Neural progenitor cell (in vitro differentiated cells): ENCODE measurements around the gene NUP210. TPM values are rescaled to one million over a fixed set of nuclear protein-coding genes. Genes with fewer than 3 reads are reported as not detected.

Experiments used
- DNase-seq: peaks from one replicate; pipeline ENCODE4 v3.0.0-alpha.2; 2016; ENCODE audit warnings: low spot score
- H2AFZ ChIP-seq: fragments of 200-600 bp; sonication (generic); replicated peaks from 2 replicates; pipeline ENCODE4 v1.6.1; 2016; ENCODE audit warnings: antibody characterized with exemption
- H3F3A ChIP-seq: fragments of 200-600 bp; sonication (generic); 2 replicates; pipeline ENCODE4 v1.6.1; 2016; ENCODE audit warnings: antibody characterized with exemption, low read depth
- H3K27ac ChIP-seq: fragments of 200-600 bp; sonication (generic); 2 replicates; pipeline ENCODE4 v1.5.1; 2016; ENCODE audit warnings: mild to moderate bottlenecking
- H3K27me3 ChIP-seq: fragments of 200-600 bp; sonication (generic); 2 replicates; pipeline ENCODE4 v1.6.1; 2016; ENCODE audit warnings: mild to moderate bottlenecking, moderate library complexity
- H3K36me3 ChIP-seq: fragments of 200-600 bp; sonication (generic); 2 replicates; pipeline ENCODE4 v1.5.1; 2016
- H3K4me1 ChIP-seq: fragments of 200-600 bp; sonication (generic); 2 replicates; pipeline ENCODE4 v1.6.1; 2016; ENCODE audit warnings: mixed run types
- H3K4me2 ChIP-seq: fragments of 200-600 bp; sonication (generic); 2 replicates; pipeline ENCODE4 v1.6.1; 2016
- H3K4me3 ChIP-seq: fragments of 200-600 bp; sonication (generic); 2 replicates; pipeline ENCODE4 v1.5.1; 2016
- H3K79me2 ChIP-seq: fragments of 200-600 bp; sonication (generic); 2 replicates; pipeline ENCODE4 v1.6.1; 2016; ENCODE audit warnings: low read depth
- H3K9ac ChIP-seq: fragments of 200-600 bp; sonication (generic); 2 replicates; pipeline ENCODE4 v1.6.1; 2016
- H3K9me3 ChIP-seq: fragments of 200-600 bp; sonication (generic); 2 replicates; pipeline ENCODE4 v1.5.1; 2016; ENCODE audit warnings: low read depth
- H4K20me1 ChIP-seq: fragments of 200-600 bp; sonication (generic); 2 replicates; pipeline ENCODE4 v1.6.1; 2016; ENCODE audit warnings: low read depth
- H3K27ac Mint-ChIP-seq: 3 replicates; pipeline ENCODE4 v1.8.0; 2021; ENCODE audit warnings: mixed read lengths
- H3K27me3 Mint-ChIP-seq: 2 replicates; pipeline ENCODE4 v1.8.0; 2022; ENCODE audit warnings: low read depth, mild to moderate bottlenecking, inconsistent platforms, moderate library complexity, mixed read lengths; ENCODE audit not compliant: insufficient read depth
- H3K36me3 Mint-ChIP-seq: 3 replicates; pipeline ENCODE4 v1.8.0; 2021; ENCODE audit warnings: mixed read lengths
- H3K4me1 Mint-ChIP-seq: 3 replicates; pipeline ENCODE4 v1.8.0; 2021; ENCODE audit warnings: mixed read lengths
- H3K4me3 Mint-ChIP-seq: 3 replicates; pipeline ENCODE4 v1.8.0; 2021; ENCODE audit warnings: mild to moderate bottlenecking, moderate library complexity, mixed read lengths
- H3K9me3 Mint-ChIP-seq: 3 replicates; pipeline ENCODE4 v1.8.0; 2020; ENCODE audit warnings: mixed read lengths
- EZH2 ChIP-seq: fragments of 200-600 bp; sonication (generic); IDR thresholded peaks from 2 replicates; pipeline ENCODE4 v1.6.1; 2017; ENCODE audit warnings: antibody characterized with exemption, mild to moderate bottlenecking, moderate library complexity
- EZH2phosphoT487 ChIP-seq: fragments of 200-600 bp; sonication (generic); IDR thresholded peaks from 2 replicates; pipeline ENCODE4 v1.6.1; 2017; ENCODE audit warnings: antibody characterized with exemption
- total RNA-seq: library from RNA; depleted of rRNA; stranded (reverse); fragments of >200 nt; gene quantifications from 2 replicates; pipeline ENCODE4 v1.2.3, GENCODE V29; 2015; ENCODE audit warnings: low replicate concordance
- TF ChIP-seq, protein P1 (sequence below): fragments of 200-600 bp; sonication (generic); IDR thresholded peaks from 2 replicates; pipeline ENCODE4 v1.5.1; 2017; ENCODE audit warnings: antibody characterized with exemption, mild to moderate bottlenecking

NUP210 gene
- total RNA-seq, 1 donor from 2014 or later = 37.1 TPM

DNA sequence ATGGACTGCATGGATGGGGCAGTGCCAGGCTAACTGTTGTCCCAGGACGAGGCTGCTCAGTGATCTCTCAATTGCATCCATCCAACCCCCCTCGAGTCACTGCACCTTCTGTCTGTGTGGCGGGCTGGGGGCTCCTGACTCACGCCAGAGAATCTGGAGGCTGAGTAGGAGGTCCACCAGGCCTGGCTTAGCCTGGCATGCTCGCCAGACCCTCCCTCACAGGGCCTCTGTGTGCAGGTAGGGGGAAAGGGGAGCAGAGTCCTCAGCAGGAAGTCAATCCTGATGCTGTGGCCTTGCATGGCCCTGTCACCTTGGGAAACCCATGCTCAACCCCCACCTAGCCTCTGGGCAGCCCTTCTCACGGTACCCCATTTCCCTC lies 140.6 kb downstream of the NUP210 start:
- peaks cover 31% of the 10 kb centered on the region for H3K27me3 Mint-ChIP-seq
- peaks cover 11% of the 10 kb centered on the region for H3K4me1 ChIP-seq

DNA sequence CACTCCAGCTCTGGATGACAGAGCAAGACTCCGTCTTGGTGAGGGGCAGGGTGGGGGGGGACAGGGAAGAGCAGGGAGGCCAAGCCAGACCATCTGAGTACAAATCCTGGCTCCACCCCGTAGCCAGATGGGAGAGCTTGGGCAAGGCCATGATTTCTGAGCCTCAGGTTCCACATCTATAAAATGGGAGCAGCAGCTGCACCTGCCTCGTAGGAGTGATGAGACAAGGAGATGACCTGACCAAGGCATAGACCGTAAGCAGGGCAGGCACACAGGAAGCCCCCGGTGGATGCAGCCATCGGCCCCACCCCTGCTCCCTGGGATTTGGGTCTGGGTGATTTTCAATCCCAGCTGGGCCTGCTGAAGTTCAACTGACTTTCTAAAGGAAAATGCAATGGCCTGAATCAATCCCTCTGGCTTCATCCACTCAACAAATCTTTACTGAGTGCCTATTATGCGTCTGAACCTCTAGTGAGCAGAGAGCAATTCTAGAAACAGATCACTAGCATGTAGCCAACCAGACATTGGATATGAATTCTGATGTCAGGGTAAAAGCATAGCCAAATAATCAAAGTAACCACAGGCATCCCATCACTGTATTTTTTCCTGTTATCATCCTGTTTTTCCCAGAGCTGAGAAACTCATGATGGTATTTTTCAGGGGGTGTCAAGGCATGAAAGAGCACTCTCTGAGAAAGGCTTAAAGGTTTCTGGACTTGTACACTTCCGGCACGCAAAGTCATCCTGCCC lies 141.2 kb downstream of the NUP210 start:
- no peak overlapping the region for H2AFZ ChIP-seq
- peaks cover 38% of the 10 kb centered on the region for H3K27me3 ChIP-seq
- H4K20me1 ChIP-seq = no peaks in the 10 kb centered on the region
- H3K9ac ChIP-seq = no peak overlapping the region
- no peak overlapping the region for H3K4me3 ChIP-seq
- H3K4me1 Mint-ChIP-seq = peaks cover 28% of the 10 kb centered on the region
- no peaks in the 10 kb centered on the region for H3K79me2 ChIP-seq
- peaks cover 4% of the 10 kb centered on the region for H3K9me3 ChIP-seq
- H3K36me3 Mint-ChIP-seq = peaks cover 4% of the 10 kb centered on the region
- H3K27me3 Mint-ChIP-seq = peaks cover 28% of the 10 kb centered on the region
- peaks cover 5% of the 10 kb centered on the region for H3F3A ChIP-seq
- H3K4me2 ChIP-seq = no peak overlapping the region
- no peak overlapping the region for H3K4me3 Mint-ChIP-seq
- peaks cover 7% of the 10 kb centered on the region for H3K9me3 Mint-ChIP-seq
- peaks cover 11% of the 10 kb centered on the region for H3K4me1 ChIP-seq
- H3K27ac ChIP-seq = no peak overlapping the region
- no peak for TF ChIP-seq EZH2
- no peak for TF ChIP-seq EZH2phosphoT487
- TF ChIP-seq, protein P1, sequence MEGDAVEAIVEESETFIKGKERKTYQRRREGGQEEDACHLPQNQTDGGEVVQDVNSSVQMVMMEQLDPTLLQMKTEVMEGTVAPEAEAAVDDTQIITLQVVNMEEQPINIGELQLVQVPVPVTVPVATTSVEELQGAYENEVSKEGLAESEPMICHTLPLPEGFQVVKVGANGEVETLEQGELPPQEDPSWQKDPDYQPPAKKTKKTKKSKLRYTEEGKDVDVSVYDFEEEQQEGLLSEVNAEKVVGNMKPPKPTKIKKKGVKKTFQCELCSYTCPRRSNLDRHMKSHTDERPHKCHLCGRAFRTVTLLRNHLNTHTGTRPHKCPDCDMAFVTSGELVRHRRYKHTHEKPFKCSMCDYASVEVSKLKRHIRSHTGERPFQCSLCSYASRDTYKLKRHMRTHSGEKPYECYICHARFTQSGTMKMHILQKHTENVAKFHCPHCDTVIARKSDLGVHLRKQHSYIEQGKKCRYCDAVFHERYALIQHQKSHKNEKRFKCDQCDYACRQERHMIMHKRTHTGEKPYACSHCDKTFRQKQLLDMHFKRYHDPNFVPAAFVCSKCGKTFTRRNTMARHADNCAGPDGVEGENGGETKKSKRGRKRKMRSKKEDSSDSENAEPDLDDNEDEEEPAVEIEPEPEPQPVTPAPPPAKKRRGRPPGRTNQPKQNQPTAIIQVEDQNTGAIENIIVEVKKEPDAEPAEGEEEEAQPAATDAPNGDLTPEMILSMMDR = no peak
- no peaks in the 10 kb centered on the region for H3K36me3 ChIP-seq
- H3K27ac Mint-ChIP-seq = no peak overlapping the region
- no peak for DNase-seq

More for the DNA sequence above, 140.6 kb downstream of the NUP210 start:
- peaks cover 5% of the 10 kb centered on the region for H3F3A ChIP-seq
- H3K27ac Mint-ChIP-seq = no peak overlapping the region
- peaks cover 13% of the 10 kb centered on the region for H3K9me3 Mint-ChIP-seq
- no peaks in the 10 kb centered on the region for H4K20me1 ChIP-seq
- H2AFZ ChIP-seq = no peak overlapping the region
- DNase-seq = no peak
- peaks cover 43% of the 10 kb centered on the region for H3K27me3 ChIP-seq
- H3K79me2 ChIP-seq = no peaks in the 10 kb centered on the region
- no peaks in the 10 kb centered on the region for H3K36me3 ChIP-seq
- no peak overlapping the region for H3K9ac ChIP-seq
- H3K4me2 ChIP-seq = no peak overlapping the region
- H3K9me3 ChIP-seq = peaks cover 9% of the 10 kb centered on the region
- H3K4me3 Mint-ChIP-seq = no peak overlapping the region
- H3K27ac ChIP-seq = no peak overlapping the region
- peaks cover 4% of the 10 kb centered on the region for H3K36me3 Mint-ChIP-seq
- H3K4me3 ChIP-seq = no peak overlapping the region
- TF ChIP-seq, protein P1 = no peak
- TF ChIP-seq EZH2phosphoT487 (no peak), EZH2 (no peak)
- H3K4me1 Mint-ChIP-seq = peaks cover 28% of the 10 kb centered on the region

DNA sequence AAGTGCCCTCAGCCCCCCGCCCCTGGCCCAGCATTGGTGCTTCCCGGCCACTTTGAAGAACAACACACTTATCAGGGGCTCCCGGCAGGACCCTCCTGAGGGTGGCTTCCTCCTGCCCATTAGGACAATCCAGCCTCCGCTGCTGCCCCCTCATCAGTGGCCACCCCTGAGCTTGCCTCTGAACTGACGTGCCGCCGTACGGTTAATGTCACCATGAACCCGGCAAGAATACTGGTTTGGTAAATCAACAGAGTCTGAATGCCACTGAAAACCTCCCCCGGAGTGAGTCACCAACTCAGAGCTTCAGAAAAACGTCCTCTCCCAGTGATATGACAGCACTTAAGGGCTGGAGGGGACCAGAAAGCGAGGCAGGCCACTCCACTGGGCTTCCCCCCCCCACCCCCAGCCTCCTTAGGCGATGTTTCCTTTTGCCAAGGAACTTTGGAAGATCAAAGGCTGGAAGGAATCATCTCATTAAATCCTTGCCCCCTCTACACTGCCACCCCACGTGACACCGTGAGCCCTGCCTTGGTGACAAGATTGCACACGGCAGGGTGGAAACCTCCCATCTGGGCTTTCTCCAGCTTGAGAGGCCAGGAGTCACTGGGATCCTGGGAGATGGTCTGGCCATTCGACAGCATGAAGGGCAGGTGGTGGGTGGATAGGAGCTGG lies 142.1 kb downstream of the NUP210 start:
- Histone ChIP-seq H3K4me1 (peaks cover 11% of the 10 kb centered on the region), H3K79me2 (no peaks in the 10 kb centered on the region), H3K27ac (no peak overlapping the region), H3K9ac (no peak overlapping the region), H3K9me3 (no peaks in the 10 kb centered on the region), H3K27me3 (peaks cover 29% of the 10 kb centered on the region), H3F3A (peaks cover 5% of the 10 kb centered on the region), H4K20me1 (no peaks in the 10 kb centered on the region), H2AFZ (no peak overlapping the region), H3K36me3 (no peaks in the 10 kb centered on the region), H3K4me2 (no peak overlapping the region), H3K4me3 (no peak overlapping the region)
- peaks cover 22% of the 10 kb centered on the region for H3K27me3 Mint-ChIP-seq
- H3K4me3 Mint-ChIP-seq = no peak overlapping the region
- TF ChIP-seq EZH2phosphoT487 = no peak
- TF ChIP-seq, protein P1 = no peak
- TF ChIP-seq EZH2 = no peak
- peaks cover 22% of the 10 kb centered on the region for H3K4me1 Mint-ChIP-seq
- DNase-seq = no peak
- H3K9me3 Mint-ChIP-seq = peaks cover 2% of the 10 kb centered on the region
- peak overlapping the region; percentile 78 for H3K27ac Mint-ChIP-seq
- H3K36me3 Mint-ChIP-seq = no peaks in the 10 kb centered on the region
